Neural cell (in vitro differentiated cells): ENCODE results near the gene CDH20. TPM values are rescaled to one million over a fixed set of nuclear protein-coding genes. Genes with fewer than 3 reads are reported as not detected.

ENCODE experiments used
- H2AFZ ChIP-seq: fragments of 200-600, 300-800 bp; sonication (generic), shearing (Covaris generic); 2 replicates; pipeline ENCODE4 v1.6.0; 2014; ENCODE audit warnings: low read depth, mild to moderate bottlenecking, antibody characterized with exemption, low read length, moderate library complexity
- H3F3A ChIP-seq: fragments of 200-600 bp; shearing (Covaris generic); 2 replicates; pipeline ENCODE4 v1.6.1; 2016; ENCODE audit warnings: mild to moderate bottlenecking, moderate library complexity, mixed read lengths, antibody characterized with exemption, low read length; ENCODE audit not compliant: insufficient read depth, poor library complexity, severe bottlenecking
- H3K27ac ChIP-seq: fragments of 200-600, 300-800 bp; sonication (generic), shearing (Covaris generic); 2 replicates; pipeline ENCODE4 v1.5.1; 2014; ENCODE audit warnings: mild to moderate bottlenecking, low read length, moderate library complexity
- H3K27me3 ChIP-seq: fragments of 300-800, 200-600 bp; sonication (generic), shearing (Covaris generic); 2 replicates; pipeline ENCODE4 v1.6.0; 2014; ENCODE audit warnings: mild to moderate bottlenecking, low read depth, low read length, moderate library complexity; ENCODE audit not compliant: insufficient read depth
- H3K36me3 ChIP-seq: fragments of 300-800, 200-600 bp; sonication (generic), shearing (Covaris generic); 2 replicates; pipeline ENCODE4 v1.5.1; 2014; ENCODE audit warnings: mild to moderate bottlenecking, antibody characterized with exemption, low read length, moderate library complexity; ENCODE audit not compliant: insufficient read depth
- H3K4me2 ChIP-seq: fragments of 300-800, 200-600 bp; sonication (generic), shearing (Covaris generic); 2 replicates; pipeline ENCODE4 v1.6.0; 2014; ENCODE audit warnings: mild to moderate bottlenecking, low read length
- H3K4me3 ChIP-seq: fragments of 300-800, 200-600 bp; sonication (generic), shearing (Covaris generic); 2 replicates; pipeline ENCODE4 v1.5.1; 2014; ENCODE audit warnings: mild to moderate bottlenecking, low read length, moderate library complexity
- H3K79me2 ChIP-seq: fragments of 200-600 bp; shearing (Covaris generic); replicated peaks from 2 replicates; pipeline ENCODE4 v1.6.0; 2014; ENCODE audit warnings: mild to moderate bottlenecking, low read length, moderate library complexity; ENCODE audit not compliant: insufficient read depth
- H3K9ac ChIP-seq: fragments of 300-800, 200-600 bp; sonication (generic), shearing (Covaris generic); 2 replicates; pipeline ENCODE4 v1.6.1; 2016; ENCODE audit warnings: mild to moderate bottlenecking, low read length, mixed read lengths
- H3K9me2 ChIP-seq: fragments of 200-600 bp; shearing (Covaris generic); 2 replicates; pipeline ENCODE4 v1.6.1; 2016; ENCODE audit warnings: mild to moderate bottlenecking, low read length, mixed read lengths; ENCODE audit not compliant: insufficient read depth
- H3K9me3 ChIP-seq: fragments of 200-600, 300-800 bp; sonication (generic), shearing (Covaris generic); 2 replicates; pipeline ENCODE4 v1.6.1; 2016; ENCODE audit warnings: mild to moderate bottlenecking, mixed run types, low read length, moderate library complexity, mixed read lengths
- H4K20me1 ChIP-seq: fragments of 200-600 bp; shearing (Covaris generic); 2 replicates; pipeline ENCODE4 v1.6.1; 2016; ENCODE audit warnings: mild to moderate bottlenecking, mixed run types; ENCODE audit not compliant: insufficient read depth
- CTCF ChIP-seq: fragments of 450-650 bp; IDR thresholded peaks from 2 replicates; pipeline ENCODE4 v1.5.1; 2014; ENCODE audit warnings: antibody characterized with exemption, mild to moderate bottlenecking, moderate library complexity; ENCODE audit not compliant: poor library complexity, severe bottlenecking
- EP300 ChIP-seq: fragments of 450-650 bp; conservative IDR thresholded peaks from 2 replicates; pipeline ENCODE4 v1.6.1; 2014; ENCODE audit warnings: antibody characterized with exemption, mild to moderate bottlenecking, moderate library complexity; ENCODE audit not compliant: poor library complexity, severe bottlenecking
- EZH2 ChIP-seq: fragments of 200-600, 300-800 bp; shearing (Covaris generic), sonication (generic); IDR thresholded peaks from 2 replicates; pipeline ENCODE4 v1.6.1; 2014; ENCODE audit warnings: antibody characterized with exemption, low read length, borderline replicate concordance, mild to moderate bottlenecking; ENCODE audit not compliant: insufficient read depth, poor library complexity, severe bottlenecking
- MXI1 ChIP-seq: fragments of 450-650 bp; conservative IDR thresholded peaks from 2 replicates; pipeline ENCODE4 v1.6.1; 2014; ENCODE audit warnings: antibody characterized with exemption, mild to moderate bottlenecking; ENCODE audit not compliant: poor library complexity, severe bottlenecking
- POLR2AphosphoS5 ChIP-seq: IDR thresholded peaks from 2 replicates; pipeline ENCODE4 v1.6.1; 2012
- RAD21 ChIP-seq: fragments of 450-650 bp; conservative IDR thresholded peaks from 2 replicates; pipeline ENCODE4 v1.6.1; 2014; ENCODE audit warnings: antibody characterized with exemption, mild to moderate bottlenecking, moderate library complexity
- SMC3 ChIP-seq: fragments of 450-650 bp; conservative IDR thresholded peaks from 2 replicates; pipeline ENCODE4 v1.6.1; 2014; ENCODE audit warnings: antibody characterized with exemption, mild to moderate bottlenecking, moderate library complexity; ENCODE audit not compliant: poor library complexity
- TAF1 ChIP-seq: IDR thresholded peaks from 2 replicates; pipeline ENCODE4 v1.6.1; 2012; ENCODE audit warnings: low read depth
- polyA plus RNA-seq: library from polyadenylated mRNA; depleted of rRNA; stranded (reverse); fragments of >200 nt; gene quantifications from 2 replicates; pipeline ENCODE4 v1.2.3, GENCODE V29; 2014
- TF ChIP-seq, protein P1 (sequence below): IDR thresholded peaks from 2 replicates; pipeline ENCODE4 v1.6.1; 2012; ENCODE audit warnings: borderline replicate concordance

CDH20 gene
- polyA plus RNA-seq, 1 donor from 2014 or later = 1.7 TPM

DNA sequence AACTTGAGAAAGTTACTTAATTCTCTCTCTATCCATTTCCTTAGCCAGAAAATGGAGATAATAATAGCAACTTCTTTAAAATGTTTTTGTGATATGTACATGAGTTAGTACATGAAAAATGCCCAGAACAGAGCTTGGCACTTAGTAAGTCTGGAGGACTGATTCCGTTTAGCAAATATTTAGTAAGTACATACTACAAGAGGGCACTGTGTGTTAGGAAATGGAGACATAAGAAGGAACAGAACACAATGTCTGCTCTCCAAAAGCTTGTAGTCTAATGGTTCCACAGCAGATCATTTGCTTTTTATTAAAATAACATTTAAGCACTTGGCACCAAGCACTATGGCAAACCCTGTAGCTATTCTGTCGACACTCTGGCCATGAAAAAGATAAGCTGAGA lies 47.5 kb upstream of the CDH20 start:
- H3K9me3 ChIP-seq = no peaks in the 10 kb centered on the region
- H3K4me3 ChIP-seq = no peak overlapping the region
- H2AFZ ChIP-seq = no peak overlapping the region
- no peak overlapping the region for H3K27ac ChIP-seq
- H3K36me3 ChIP-seq = no peaks in the 10 kb centered on the region
- no peaks in the 10 kb centered on the region for H4K20me1 ChIP-seq
- H3K4me2 ChIP-seq = no peak overlapping the region
- TF ChIP-seq, protein P1, sequence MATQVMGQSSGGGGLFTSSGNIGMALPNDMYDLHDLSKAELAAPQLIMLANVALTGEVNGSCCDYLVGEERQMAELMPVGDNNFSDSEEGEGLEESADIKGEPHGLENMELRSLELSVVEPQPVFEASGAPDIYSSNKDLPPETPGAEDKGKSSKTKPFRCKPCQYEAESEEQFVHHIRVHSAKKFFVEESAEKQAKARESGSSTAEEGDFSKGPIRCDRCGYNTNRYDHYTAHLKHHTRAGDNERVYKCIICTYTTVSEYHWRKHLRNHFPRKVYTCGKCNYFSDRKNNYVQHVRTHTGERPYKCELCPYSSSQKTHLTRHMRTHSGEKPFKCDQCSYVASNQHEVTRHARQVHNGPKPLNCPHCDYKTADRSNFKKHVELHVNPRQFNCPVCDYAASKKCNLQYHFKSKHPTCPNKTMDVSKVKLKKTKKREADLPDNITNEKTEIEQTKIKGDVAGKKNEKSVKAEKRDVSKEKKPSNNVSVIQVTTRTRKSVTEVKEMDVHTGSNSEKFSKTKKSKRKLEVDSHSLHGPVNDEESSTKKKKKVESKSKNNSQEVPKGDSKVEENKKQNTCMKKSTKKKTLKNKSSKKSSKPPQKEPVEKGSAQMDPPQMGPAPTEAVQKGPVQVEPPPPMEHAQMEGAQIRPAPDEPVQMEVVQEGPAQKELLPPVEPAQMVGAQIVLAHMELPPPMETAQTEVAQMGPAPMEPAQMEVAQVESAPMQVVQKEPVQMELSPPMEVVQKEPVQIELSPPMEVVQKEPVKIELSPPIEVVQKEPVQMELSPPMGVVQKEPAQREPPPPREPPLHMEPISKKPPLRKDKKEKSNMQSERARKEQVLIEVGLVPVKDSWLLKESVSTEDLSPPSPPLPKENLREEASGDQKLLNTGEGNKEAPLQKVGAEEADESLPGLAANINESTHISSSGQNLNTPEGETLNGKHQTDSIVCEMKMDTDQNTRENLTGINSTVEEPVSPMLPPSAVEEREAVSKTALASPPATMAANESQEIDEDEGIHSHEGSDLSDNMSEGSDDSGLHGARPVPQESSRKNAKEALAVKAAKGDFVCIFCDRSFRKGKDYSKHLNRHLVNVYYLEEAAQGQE = no peak
- TF ChIP-seq POLR2AphosphoS5 = no peak
- no peak for TF ChIP-seq EP300
- TF ChIP-seq SMC3 = no peak
- no peak for TF ChIP-seq CTCF
- no peak for TF ChIP-seq MXI1
- TF ChIP-seq RAD21 = no peak
- no peak for TF ChIP-seq EZH2
- TF ChIP-seq TAF1 = no peak
- H3K27me3 ChIP-seq = no peaks in the 10 kb centered on the region
- H3F3A ChIP-seq = no peaks in the 10 kb centered on the region
- no peaks in the 10 kb centered on the region for H3K79me2 ChIP-seq
- H3K9ac ChIP-seq = no peak overlapping the region
- H3K9me2 ChIP-seq = no peaks in the 10 kb centered on the region

GRCh38 chr18:61286867-61287266 lies 46.4 kb upstream of the CDH20 start:
- H3K9me2 ChIP-seq = no peaks in the 10 kb centered on the region
- no peaks in the 10 kb centered on the region for H3K9me3 ChIP-seq
- no peaks in the 10 kb centered on the region for H3K27me3 ChIP-seq
- no peaks in the 10 kb centered on the region for H3K79me2 ChIP-seq
- H3K4me2 ChIP-seq = no peak overlapping the region
- TF ChIP-seq MXI1 = no peak
- TF ChIP-seq POLR2AphosphoS5 = no peak
- no peak for TF ChIP-seq EP300
- TF ChIP-seq SMC3 = no peak
- H3K9ac ChIP-seq = no peak overlapping the region
- no peaks in the 10 kb centered on the region for H4K20me1 ChIP-seq
- H3K27ac ChIP-seq = no peak overlapping the region
- H3K4me3 ChIP-seq = no peak overlapping the region
- no peaks in the 10 kb centered on the region for H3K36me3 ChIP-seq
- no peak overlapping the region for H2AFZ ChIP-seq
- no peaks in the 10 kb centered on the region for H3F3A ChIP-seq

DNA sequence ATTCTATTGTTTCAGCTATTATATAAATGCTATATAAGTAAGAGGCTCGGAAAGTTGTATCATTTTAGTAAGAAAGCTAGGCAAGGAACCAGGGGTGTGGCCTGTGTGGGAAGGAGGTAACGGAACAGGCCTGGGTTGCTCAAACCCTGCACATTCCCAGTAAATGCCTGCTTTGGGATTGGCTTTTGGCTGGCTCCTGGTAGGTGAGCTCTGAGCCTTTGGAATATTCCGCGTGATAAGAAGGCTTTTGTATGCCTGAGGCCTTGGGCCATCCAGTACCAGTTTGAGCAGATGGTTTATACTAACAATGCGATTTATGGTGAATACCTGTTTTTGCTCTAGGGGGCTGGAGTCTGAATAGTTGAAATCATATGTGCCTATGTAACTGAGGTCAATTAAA lies 42.6 kb upstream of the CDH20 start:
- Histone ChIP-seq H3K4me3 (no peak overlapping the region), H3K36me3 (no peaks in the 10 kb centered on the region), H2AFZ (no peak overlapping the region), H3K79me2 (no peaks in the 10 kb centered on the region), H3K9me2 (no peaks in the 10 kb centered on the region), H3K9ac (no peak overlapping the region), H3K27ac (no peak overlapping the region), H3K27me3 (no peaks in the 10 kb centered on the region), H3K4me2 (no peak overlapping the region), H4K20me1 (no peaks in the 10 kb centered on the region), H3K9me3 (no peaks in the 10 kb centered on the region), H3F3A (no peaks in the 10 kb centered on the region)
- no peak for TF ChIP-seq MXI1
- no peak for TF ChIP-seq TAF1
- no peak for TF ChIP-seq EP300
- TF ChIP-seq EZH2 = no peak
- TF ChIP-seq, protein P1 = no peak
- TF ChIP-seq RAD21 = no peak
- no peak for TF ChIP-seq POLR2AphosphoS5
- TF ChIP-seq CTCF = no peak
- no peak for TF ChIP-seq SMC3
